OCI-LY1 (cell line): ENCODE measurements around the gene IFI35.

Experiments
- CTCF ChIP-seq: fragments of 200-600 bp; sonication (generic), shearing (Covaris generic); IDR thresholded peaks from 2 replicates; pipeline ENCODE4 v1.5.1; 2017; ENCODE audit warnings: mild to moderate bottlenecking, antibody characterized with exemption, low read length, moderate library complexity, mixed read lengths
- EZH2 ChIP-seq: fragments of 200-600 bp; sonication (generic), shearing (Covaris generic); IDR thresholded peaks from 2 replicates; pipeline ENCODE4 v1.8.0; 2017; ENCODE audit warnings: borderline replicate concordance, mixed run types, mild to moderate bottlenecking, antibody characterized with exemption, low read length, moderate library complexity, mixed read lengths

- no peak for TF ChIP-seq CTCF
- no peak for TF ChIP-seq EZH2
Measured at GRCh38 chr17:43003542-43004172, 2.9 kb upstream of the IFI35 start.
